Inflammatory macrophage treated with lipopolysaccharide for 1 hour (primary cell): ENCODE results near the gene SETMAR.
"Not testable (repeated sequence)": the region's sequence is repeated elsewhere in the genome, so short reads cannot be mapped to it uniquely, and the experiment has no call there.

Experiments
- DNase-seq, 2 donors: peaks; one replicate each; pipeline ENCODE4 v3.0.0-alpha.2; 2020 to 2022

Gene SETMAR

GRCh38 chr3:4314688-4315087, 11.5 kb downstream of the SETMAR start:
- DNase-seq = peak in 1 of 2 donors; percentile 47

GRCh38 chr3:4320096-4320911, 17.1 kb downstream of the SETMAR start:
- DNase-seq = peak; percentile 74 to 83

GRCh38 chr3:4321732-4322131, 18.6 kb downstream of the SETMAR start:
- DNase-seq = no peak

- peak; percentile 84 to 85 for DNase-seq
Measured at GRCh38 chr3:4322635-4323034, 19.5 kb downstream of the SETMAR start.

- DNase-seq = no peak
Measured at GRCh38 chr3:4323246-4324027, 20.3 kb downstream of the SETMAR start.

GRCh38 chr3:4326868-4327267, 23.7 kb downstream of the SETMAR start:
- DNase-seq = no peak

- DNase-seq = not testable (repeated sequence)
Measured at GRCh38 chr3:4329806-4330205, 26.6 kb downstream of the SETMAR start.

- DNase-seq = no peak
Measured at GRCh38 chr3:4332111-4332510, 28.9 kb downstream of the SETMAR start.

GRCh38 chr3:4332574-4332973, 29.4 kb downstream of the SETMAR start:
- no peak for DNase-seq

GRCh38 chr3:4332991-4333390, 29.8 kb downstream of the SETMAR start:
- DNase-seq = no peak

GRCh38 chr3:4334548-4334947, 31.4 kb downstream of the SETMAR start:
- no peak for DNase-seq

- no peak for DNase-seq
Measured at GRCh38 chr3:4335840-4336562, 32.8 kb downstream of the SETMAR start.

- no peak for DNase-seq
Measured at GRCh38 chr3:4336850-4337546, 33.8 kb downstream of the SETMAR start.

GRCh38 chr3:4338751-4339150, 35.6 kb downstream of the SETMAR start:
- DNase-seq = no peak

- DNase-seq = no peak
Measured at GRCh38 chr3:4340077-4340410, 36.9 kb downstream of the SETMAR start.

GRCh38 chr3:4340411-4341335, 37.5 kb downstream of the SETMAR start:
- DNase-seq = peak; percentile 18 to 27

- no peak for DNase-seq
Measured at GRCh38 chr3:4341336-4341675, 38.1 kb downstream of the SETMAR start.

GRCh38 chr3:4343258-4343657, 40.1 kb downstream of the SETMAR start:
- DNase-seq = peak in 1 of 2 donors; percentile 25

- peak; percentile 68 to 86 for DNase-seq
Measured at GRCh38 chr3:4350789-4351163, 47.6 kb downstream of the SETMAR start.

- peak; percentile 63 to 67 for DNase-seq
Measured at GRCh38 chr3:4351164-4351855, 48.1 kb downstream of the SETMAR start.

GRCh38 chr3:4351872-4352271, 48.7 kb downstream of the SETMAR start:
- DNase-seq = no peak
